NOMO-1 treated with dmso at 0.1 percent for 144 hours (cell line): Measurements from ENCODE around the gene SPATA16.
"Not testable (repeated sequence)": the region's sequence is repeated elsewhere in the genome, so short reads cannot be mapped to it uniquely, and the experiment has no call there.

Experiments
- DNase-seq: peaks from one replicate; lab custom pipeline; 2025; ENCODE audit not compliant: unreplicated experiment; lab: John Stamatoyannopoulos, UW

SPATA16 gene

DNA sequence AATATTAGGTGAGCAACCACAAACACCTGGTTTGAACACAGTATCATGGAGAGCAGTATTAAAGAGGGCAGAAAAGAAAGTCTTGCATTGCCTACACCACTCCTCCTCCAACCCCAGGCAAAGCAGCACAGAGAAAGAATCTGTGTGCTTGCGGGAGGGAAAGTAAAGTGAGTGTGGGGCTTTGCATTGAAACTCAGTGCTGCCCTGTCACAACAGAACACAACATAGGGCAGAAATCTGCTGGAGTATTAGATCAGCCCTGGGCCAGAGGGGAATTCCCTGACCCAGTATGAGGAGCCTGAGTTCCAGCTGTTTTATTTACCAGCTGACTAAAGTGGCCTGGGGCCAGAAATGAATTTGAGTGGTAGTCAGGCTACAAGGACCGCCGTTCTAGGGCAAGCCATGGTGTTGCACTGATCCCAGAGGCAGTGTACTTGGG, 75.5 kb downstream of the SPATA16 start:
- DNase-seq, result no peak

DNA sequence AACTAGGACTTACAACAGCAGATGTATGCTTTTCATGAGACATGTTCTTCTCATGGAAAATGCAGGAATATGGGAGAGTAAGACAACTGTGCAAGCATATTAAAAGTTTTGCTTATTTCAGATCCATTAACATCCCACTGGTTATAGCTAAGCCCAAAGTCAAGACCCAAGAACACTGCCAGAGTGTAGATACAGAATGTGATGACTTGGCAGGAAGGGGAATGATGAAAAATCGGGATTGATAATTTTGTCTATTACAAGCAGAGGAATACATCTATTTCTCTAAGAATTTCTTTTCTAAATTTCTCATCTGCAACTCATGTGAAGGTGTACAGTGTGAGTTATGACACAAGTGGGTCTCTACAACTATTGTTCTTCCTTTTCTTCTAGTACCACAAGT, 76.4 kb downstream of the SPATA16 start:
- no peak for DNase-seq

DNA sequence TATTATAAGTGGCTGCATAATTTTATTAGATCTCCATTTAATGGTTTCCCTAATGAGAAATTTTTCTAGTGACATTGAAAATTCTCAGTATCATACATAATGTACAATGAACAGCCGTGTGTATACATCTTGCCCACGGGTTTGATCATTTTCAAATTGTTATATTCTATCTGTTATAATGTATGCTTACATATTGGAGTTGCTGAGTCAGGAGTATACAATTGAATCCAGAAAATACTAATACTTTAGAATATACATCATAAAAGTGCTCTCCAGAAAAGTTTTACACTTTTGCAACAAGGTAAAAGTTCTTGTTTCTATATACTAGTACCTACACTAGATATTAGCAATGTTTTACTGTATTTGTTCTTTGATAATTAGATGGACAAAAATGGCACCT, 82.8 kb downstream of the SPATA16 start:
- DNase-seq, result no peak

DNA sequence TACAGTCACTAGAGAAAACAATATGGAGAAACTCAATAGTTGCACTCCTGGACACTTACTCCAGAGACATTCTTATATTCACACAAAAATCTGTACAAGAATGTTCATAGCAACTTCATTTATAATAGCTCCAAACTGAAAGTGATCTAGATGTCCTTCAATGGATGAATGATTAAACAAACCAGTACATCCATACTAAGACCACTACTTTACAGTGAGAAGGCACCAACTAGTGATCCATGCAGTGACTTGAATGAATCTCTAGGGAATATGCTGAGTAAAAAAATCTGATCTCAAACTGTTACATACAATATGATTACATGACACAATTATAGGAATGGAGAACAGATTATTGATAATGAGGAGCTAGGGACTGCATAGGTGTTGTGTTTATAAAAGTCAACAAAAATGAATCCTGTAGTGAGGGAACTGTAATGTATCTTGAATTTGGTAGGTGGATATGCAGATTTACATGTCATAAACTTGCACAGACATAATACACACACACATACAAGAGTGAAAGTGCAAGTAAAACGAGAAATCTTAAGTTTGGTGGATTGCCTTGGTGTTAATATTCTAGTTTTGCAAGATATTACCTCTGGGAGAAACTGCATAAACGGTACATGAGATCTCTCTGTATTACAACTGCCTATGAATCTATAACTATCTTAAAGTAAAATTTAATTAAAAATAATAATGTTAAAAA, 85.7 kb downstream of the SPATA16 start:
- no peak for DNase-seq

DNA sequence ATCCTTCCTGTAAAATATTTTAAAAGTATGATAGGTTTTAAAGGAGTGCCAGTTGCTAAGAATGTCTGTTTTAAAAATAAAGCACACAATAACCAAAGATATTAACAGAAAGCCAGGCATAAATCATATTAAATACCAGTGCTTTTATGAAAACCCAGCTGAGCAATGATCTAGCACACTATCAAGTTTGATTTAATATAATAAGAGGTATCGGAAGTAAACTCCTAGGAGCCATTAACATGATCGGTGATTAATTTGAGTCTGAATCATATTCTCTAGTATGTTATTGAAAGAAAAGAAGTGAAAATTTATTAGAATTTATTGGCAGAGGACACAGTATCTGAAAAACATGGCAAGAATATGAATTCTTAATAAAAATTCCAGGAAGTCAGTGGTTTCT, 91.7 kb downstream of the SPATA16 start:
- no peak for DNase-seq

DNA sequence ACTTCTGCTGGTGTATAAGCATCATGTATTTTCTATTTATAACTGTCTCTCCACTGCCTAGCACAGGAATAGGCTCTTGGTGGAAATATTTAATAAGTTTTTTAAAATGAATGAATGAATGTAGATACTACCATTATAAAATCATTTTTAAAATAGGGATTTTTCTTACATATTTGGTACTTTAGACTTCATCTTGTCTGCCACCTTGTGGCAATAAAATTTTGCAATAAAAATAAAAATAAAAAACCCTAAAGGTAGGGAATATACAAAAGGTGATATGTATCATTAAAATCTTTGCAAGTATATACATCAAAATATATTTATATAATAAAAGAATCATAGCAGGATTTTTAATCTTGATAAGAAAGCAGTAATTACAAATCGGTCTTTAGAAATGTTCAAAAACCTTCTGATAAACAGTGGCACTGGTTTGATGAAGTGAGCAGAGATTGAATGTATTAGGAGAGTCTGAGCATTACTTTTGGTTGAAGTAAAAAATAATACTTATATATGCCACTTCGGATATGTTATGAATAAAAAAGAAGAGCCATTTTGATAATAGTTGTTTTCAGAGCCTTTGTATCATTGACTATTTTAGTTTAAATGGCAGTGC, 95.2 kb downstream of the SPATA16 start:
- no peak for DNase-seq

DNA sequence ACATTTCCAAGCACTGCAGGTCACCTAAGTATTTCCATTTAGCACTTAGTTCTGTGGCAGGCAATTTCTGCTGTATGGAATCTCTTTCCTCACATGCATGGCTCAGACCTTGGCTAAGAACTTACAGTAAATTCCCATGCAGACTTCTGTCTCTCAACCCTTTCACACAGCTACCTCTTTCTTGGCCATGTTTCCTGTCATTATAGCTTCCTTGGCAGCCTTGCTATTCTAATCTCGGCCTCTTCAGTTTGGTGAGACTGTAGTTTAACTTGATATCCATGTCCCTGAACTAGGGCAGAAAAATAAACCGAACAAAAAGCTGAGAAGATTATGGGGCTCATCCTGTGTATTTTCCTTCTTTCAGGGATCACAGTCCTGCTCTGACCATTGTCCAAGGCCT, 96.0 kb downstream of the SPATA16 start:
- no peak for DNase-seq

DNA sequence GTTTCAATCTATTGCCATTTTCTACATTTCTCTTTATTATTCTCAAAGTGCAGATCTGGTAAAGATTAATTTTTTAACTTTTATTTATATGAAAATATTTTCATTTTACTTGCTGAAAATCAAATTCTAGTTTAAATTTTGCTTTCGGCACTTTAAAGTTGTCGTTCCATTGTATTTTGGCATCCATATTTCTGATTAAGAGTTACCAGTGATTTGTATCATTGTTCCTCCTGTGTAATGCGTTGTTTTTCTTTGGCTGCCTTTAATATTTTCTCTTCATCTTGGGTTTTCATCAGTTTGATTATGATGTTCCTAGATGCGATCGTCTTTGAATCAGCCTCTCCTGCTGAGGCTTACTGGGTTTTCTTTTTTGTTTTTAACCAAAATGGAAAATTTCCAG, 97.3 kb downstream of the SPATA16 start:
- DNase-seq, result no peak

DNA sequence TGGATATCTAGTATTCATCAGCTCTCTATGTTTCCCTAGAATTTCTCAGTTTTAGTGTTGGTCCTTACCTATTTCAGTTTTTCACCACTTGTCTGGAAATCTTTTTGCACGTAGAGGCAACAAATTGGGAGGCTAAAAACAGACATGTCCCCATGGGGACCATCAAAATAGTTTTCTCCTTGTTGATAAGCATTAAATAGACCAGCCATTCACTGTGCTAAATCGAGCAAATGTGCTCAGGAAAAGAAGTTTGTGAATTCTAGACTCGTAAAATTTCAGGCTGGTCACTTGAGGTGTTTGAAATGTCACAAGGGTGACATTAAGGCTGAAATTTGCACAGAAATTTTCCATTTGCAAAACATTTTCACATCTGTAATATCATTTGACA, 102.6 kb downstream of the SPATA16 start:
- no peak for DNase-seq

DNA sequence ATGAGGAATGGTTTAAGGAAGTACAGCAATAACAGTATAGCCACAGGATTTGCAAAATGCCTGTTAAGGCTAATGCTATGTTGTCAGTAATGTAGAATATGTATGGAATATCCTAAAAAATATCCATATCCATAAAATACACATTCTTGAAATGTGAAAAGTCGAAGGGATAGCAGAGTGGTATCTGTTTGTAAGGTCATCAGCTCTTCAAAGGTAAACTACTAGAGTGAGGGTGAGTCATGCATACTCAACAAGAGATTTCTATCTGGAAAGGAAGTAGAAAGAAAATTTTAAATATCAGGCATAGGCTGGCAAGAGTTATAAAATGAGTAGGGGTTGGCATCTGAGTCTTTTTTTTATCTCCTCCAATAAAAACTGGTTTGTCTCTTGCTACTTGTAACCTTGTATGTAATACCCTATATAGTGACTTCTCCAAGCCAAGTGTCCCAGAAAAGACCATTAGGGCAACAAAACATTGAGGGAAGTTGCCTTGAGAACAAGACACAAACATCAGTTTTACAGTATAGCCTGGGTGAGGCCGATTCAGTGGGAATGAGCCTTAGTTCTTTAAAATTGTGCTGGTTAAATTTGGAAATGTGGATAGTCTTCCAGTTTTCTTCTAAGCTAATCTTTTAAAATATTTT, 103.1 kb downstream of the SPATA16 start:
- DNase-seq, result no peak

DNA sequence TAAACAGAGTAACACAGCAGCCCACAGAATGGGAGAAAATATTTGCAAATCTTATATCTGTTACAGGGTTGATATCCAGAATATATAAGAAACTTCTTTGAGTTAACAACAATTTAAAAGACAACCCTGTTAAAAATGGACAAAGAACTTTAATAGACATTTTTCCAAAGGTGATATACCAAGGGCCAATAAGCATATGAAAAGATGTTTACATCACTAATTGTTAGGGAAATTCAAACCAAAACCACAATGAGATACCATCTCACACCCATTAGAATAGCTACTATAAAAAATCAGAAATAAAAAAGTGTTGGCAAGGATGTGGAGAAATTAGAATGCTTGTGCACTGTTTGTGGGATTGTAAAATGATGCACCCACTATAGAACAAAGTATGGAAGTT, 110.8 kb downstream of the SPATA16 start:
- no peak for DNase-seq

DNA sequence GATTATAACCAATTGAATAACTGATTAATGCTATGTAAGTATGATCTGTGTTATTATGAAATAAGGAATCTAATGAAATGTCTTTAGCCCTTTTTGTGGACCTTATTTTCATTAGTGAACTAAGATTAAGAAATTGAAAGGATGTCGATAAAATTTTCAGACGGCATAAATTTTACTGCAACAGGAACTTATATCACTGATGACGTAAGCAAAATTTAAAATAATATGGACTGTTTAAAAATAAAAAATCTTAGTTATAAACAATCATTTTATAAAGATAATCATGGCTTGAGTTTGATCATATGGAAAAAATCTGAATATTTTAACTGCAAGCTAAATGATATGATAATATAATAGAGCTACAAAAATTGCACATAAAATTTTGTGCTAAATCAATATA, 112.7 kb downstream of the SPATA16 start:
- no peak for DNase-seq

DNA sequence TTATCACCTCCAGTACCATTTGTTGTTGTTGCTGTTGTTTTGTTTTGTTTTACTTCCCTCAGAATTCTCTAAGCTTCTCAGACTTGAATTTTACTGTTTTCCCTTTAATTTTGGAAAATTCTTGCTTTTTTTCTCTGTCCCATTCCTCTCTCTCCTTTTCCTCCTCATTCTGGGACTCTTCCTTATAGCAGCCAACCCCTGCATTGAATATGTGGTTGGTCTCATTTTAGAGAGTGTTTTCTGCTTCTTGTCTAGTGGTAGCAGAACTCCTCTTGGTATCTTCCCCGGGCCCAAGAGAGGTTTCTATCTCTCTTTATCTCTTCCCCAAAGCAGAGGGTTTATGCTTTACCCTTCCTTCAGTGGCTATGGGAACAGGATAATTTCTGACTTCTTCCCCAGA, 113.6 kb downstream of the SPATA16 start:
- no peak for DNase-seq

DNA sequence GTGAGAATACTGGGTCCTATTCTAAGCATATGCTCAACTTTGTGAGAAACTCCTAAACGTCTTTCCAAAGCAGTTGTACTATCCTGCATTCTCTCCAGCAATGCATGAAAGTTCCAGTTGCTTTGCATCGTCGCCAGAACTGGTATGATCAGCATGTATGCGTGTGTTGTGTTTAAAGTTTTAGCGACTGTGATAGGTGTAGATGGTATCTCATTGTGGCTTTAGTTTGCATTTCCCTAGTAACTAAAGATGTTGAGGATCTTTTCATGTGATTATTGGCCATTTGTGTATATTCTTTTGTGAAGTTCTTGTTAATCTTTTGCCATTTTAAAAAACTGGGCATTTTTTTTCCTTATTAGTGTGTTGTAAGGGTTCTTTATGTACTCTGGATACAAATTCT, 115.1 kb downstream of the SPATA16 start:
- DNase-seq, result no peak

DNA sequence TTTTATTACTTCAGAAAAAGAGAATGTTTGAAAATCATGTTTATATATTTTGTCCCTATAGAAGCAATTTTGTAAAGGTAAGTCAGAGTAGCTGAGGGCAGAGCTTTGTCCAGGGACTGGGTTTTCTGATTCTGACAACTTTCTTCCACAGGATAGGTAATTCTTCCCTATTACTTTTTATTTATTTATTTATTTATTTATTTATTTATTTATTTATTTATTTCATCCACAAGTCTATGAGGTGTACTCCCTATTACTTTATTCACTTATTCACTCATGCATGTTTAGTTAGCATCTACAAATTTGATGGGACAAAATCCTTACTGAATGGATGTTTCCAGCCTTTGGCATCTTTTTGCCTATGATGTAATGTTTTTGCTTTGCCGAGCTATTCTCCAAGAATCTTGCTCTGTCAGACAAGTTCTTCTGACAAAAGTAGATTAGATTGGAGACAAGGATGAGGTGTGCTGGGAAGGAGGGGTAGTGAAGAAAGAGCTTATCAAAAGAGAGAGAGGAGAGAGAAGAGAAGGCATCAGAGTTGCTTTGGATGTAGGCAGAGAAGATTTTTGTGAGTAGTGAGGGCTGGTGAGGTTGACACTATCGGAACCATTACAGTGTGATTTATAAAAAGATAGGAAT, 119.4 kb downstream of the SPATA16 start:
- no peak for DNase-seq

DNA sequence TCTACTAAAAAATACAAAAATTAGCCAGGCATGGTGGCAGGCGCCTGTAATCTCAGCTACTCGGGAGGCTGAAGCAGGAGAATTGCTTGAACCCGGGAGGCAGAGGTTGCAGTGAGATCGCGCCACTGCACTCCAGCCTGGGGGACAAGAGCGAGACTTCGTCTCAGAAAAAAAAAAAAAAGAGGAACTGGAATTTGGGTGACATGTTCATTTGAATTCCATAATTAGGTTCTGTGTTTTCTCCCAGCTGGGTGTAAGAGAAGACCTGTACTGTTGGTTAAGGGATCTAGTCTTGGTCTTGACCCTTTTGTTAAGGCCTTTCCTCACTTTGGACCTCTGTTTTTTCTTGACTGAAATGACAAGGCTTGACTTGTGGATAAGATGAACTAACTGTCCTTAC, 120.9 kb downstream of the SPATA16 start:
- DNase-seq, result not testable (repeated sequence)

DNA sequence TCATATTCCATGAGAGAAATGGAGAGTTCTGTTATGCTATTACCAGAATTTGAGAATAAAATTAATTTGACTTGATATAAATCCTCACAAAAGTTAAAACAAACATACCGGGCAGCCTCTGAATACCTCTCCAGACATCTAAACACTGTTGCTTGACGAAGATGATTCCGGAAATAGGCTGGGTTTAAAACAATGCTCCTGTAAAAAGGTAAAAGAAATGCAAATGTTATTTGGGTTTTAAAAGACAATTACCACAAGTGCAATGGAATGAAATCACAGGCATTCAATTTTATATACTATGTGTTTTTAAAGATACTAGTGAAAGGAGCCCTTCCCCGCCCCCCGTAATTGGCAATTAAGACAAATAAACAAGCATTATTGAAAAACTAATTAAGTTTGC, 121.7 kb downstream of the SPATA16 start:
- no peak for DNase-seq

DNA sequence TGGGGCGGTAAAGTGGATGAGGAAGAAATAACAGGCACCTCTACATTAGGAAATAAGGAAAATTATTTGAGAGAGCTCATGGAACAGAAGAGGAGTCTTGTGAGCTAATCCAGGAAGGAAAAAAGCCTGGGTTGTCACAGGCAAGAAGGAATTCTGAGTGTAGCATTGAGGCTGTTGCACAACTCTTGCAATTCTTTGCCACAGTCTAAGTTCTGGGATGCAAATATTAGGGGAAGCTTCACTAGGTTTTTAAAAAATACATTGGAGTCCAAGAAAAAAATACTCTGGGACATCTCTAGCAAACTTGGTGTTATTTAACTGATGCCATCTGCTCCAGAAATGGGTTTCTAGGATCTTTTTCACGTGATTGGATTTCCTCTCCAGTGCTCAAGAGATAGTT, 122.3 kb downstream of the SPATA16 start:
- DNase-seq, result no peak

DNA sequence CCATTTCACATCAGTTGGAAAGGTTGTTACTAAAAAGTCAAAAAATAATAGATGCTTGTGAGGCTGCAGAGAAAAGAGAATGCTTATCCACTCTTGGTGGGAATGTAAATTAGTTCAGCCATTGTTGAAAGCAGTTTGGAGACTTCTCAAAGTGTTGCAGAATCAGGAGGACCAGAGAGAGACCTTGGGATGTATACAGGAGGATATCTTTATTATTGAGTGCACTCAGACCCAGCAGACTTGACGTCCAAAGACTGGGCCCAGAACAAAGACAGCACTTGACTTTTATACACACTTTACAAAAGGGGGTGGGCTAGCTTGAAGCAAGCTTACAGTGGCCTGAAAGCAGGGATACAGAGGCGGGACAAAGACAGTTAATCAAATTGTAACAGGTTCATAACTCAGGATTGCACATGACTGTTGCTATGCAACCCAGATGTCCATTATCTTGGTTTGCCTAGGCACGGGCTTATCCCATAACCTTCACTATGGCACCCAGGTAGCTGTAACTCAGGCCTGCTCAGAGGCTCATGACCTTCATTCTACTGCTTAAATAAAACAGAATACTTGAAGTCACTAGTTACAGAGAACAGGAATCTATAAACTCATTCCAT, 127.7 kb downstream of the SPATA16 start:
- DNase-seq, result no peak

DNA sequence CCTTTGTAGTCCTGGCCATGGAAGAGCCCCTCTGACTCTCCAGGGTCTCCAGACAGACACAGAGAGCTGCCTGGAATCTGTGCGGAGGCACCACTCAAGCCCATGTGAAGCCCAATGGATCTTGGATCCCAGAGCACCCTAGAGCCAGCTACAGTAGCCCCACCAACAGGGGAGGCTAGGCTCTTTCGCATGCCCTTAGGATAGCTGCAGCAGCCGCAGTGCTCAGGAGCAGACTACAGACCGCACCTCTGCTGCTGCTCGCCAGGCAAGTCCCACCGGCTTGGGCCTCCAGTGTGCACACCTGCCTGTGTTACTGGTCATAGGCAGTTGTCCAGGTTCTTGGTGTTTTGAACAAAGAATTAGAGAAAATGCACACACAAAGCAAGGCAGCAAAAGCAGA, 131.6 kb downstream of the SPATA16 start:
- DNase-seq, result no peak

DNA sequence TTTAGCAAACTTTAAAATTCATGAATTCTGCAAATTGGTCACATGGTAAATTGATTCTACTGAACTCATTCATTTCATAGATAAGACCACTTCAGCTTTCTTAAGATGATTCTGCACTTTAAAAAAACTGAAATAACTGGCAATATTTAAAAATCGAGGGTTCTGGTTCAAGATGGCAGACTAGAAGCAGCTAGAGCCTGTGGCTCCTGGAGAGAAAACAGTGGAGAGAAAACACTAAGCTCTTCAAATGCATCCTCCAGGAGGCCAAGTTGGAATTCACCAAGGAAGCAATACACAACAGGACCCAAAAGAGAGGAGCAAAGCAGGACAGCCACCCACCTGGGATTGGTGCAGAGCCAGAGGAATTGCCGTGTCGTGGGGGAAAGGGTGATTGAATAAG, 132.1 kb downstream of the SPATA16 start:
- no peak for DNase-seq
